Bronchial epithelial cell (primary cell): ENCODE results near the gene ACIN1. TPM values are rescaled to one million over a fixed set of nuclear protein-coding genes. Genes with fewer than 3 reads are reported as not detected.

Experiments used
- DNase-seq: peaks from one replicate; pipeline ENCODE4 v3.0.0-alpha.2; 2010; ENCODE audit warnings: low read depth
- FAIRE-seq: peaks from 2 replicates; lab custom pipeline; 2011; peaks lifted over from hg19 to GRCh38; lab: Jason Lieb, UNC
- H3K27me3 ChIP-seq: 2 replicates; pipeline ENCODE4 v1.5.1; 2011; ENCODE audit warnings: low read length; ENCODE audit not compliant: control insufficient read depth, insufficient read depth
- H3K36me3 ChIP-seq: 2 replicates; pipeline ENCODE4 v1.5.1; 2011; ENCODE audit warnings: low read length; ENCODE audit not compliant: control insufficient read depth, insufficient read depth
- H3K4me3 ChIP-seq: 2 replicates; pipeline ENCODE4 v1.5.1; 2011; ENCODE audit warnings: mild to moderate bottlenecking, low read depth, low read length, control low read depth
- CTCF ChIP-seq: IDR thresholded peaks from 2 replicates; pipeline ENCODE4 v1.5.1; 2011; ENCODE audit warnings: mild to moderate bottlenecking, moderate library complexity, low read length, control low read depth, inconsistent platforms; ENCODE audit not compliant: insufficient read depth, severe bottlenecking
- total RNA-seq: library from RNA; depleted of rRNA; stranded (reverse); fragments of >200 nt; gene quantifications from 2 replicates; pipeline ENCODE4 v1.2.1, GENCODE V29; 2014

Gene ACIN1
- total RNA-seq, 1 donor from 2014 or later = 45.5 TPM

- FAIRE-seq = no peak
- Histone ChIP-seq H3K36me3 (peaks cover under 1% of the 10 kb centered on the region), H3K27me3 (no peaks in the 10 kb centered on the region), H3K4me3 (no peak overlapping the region)
- no peak for TF ChIP-seq CTCF
- no peak for DNase-seq
Measured at GRCh38 chr14:23102801-23103200, 7.9 kb upstream of the ACIN1 start.

- FAIRE-seq (no peak), DNase-seq (no peak)
- TF ChIP-seq CTCF = no peak
- H3K4me3 ChIP-seq = no peak overlapping the region
- H3K36me3 ChIP-seq = peaks cover 4% of the 10 kb centered on the region
- no peaks in the 10 kb centered on the region for H3K27me3 ChIP-seq
Measured at GRCh38 chr14:23101986-23102625, 7.2 kb upstream of the ACIN1 start.

GRCh38 chr14:23101213-23101970, 6.5 kb upstream of the ACIN1 start:
- Histone ChIP-seq H3K4me3 (no peak overlapping the region), H3K27me3 (no peaks in the 10 kb centered on the region), H3K36me3 (peaks cover 4% of the 10 kb centered on the region)
- FAIRE-seq (no peak), DNase-seq (no peak)
- no peak for TF ChIP-seq CTCF

GRCh38 chr14:23099212-23099861, 4.4 kb upstream of the ACIN1 start:
- TF ChIP-seq CTCF = no peak

GRCh38 chr14:23097786-23098185, 2.9 kb upstream of the ACIN1 start:
- Histone ChIP-seq H3K4me3 (no peak overlapping the region), H3K36me3 (peaks cover 5% of the 10 kb centered on the region), H3K27me3 (no peaks in the 10 kb centered on the region)
- FAIRE-seq = no peak
- no peak for DNase-seq
- TF ChIP-seq CTCF = no peak

More at GRCh38 chr14:23099212-23099861, 4.4 kb upstream of the ACIN1 start:
- no peak for DNase-seq
- Histone ChIP-seq H3K4me3 (no peak overlapping the region), H3K27me3 (no peaks in the 10 kb centered on the region), H3K36me3 (peaks cover 4% of the 10 kb centered on the region)
- no peak for FAIRE-seq
